Measurements from ENCODE around the gene ICOS. TPM values are rescaled to one million over a fixed set of nuclear protein-coding genes. Genes with fewer than 3 reads are reported as not detected.

Gene ICOS
- total and polyA plus RNA-seq, 4 donors, result 0.49 to 3.1 (median 0.76) TPM

GRCh38 chr2:203892207-203892606, 44.4 kb upstream of the ICOS start:
- no peak overlapping the region for H3K27ac ChIP-seq (ENCODE audit: low read depth in 1 of 2, low read length in 1 of 2)
- ATAC-seq (ENCODE audit: insufficient read depth, low FRiP score), result no peak
- DNase-seq, result no peak
- no peak overlapping the region for H3K9ac ChIP-seq (ENCODE audit: insufficient read depth in 1 of 2, low read length in 2 of 2)
- 79 to 96% methylated on average over 4 of the region's 4 CpGs for WGBS, 2 donors
- TF ChIP-seq CTCF (IDR thresholded peaks at IDR 0.05; ENCODE audit: control extremely low read depth, extremely low read depth), result no peak
- H3K27me3 ChIP-seq (ENCODE audit: control insufficient read depth in 3 of 3, insufficient read depth in 3 of 3, low read length in 2 of 3), result no peaks in the 10 kb centered on the region
- no peaks in the 10 kb centered on the region for H3K36me3 ChIP-seq (ENCODE audit: control insufficient read depth in 4 of 4, insufficient read depth in 4 of 4, low read length in 4 of 4)
- peaks cover 0 to 3% (median 0%) of the 10 kb centered on the region in 5 donors for H3K4me1 ChIP-seq (ENCODE audit: control insufficient read depth in 5 of 5, insufficient read depth in 5 of 5, low read length in 5 of 5)
- H3K9me3 ChIP-seq (ENCODE audit: control insufficient read depth in 4 of 4, insufficient read depth in 3 of 4, low read length in 3 of 4), result no peaks in the 10 kb centered on the region
- no peak overlapping the region for H3K4me3 ChIP-seq

GRCh38 chr2:203893401-203893800, 43.2 kb upstream of the ICOS start:
- Histone ChIP-seq H3K9me3 (ENCODE audit: control insufficient read depth in 4 of 4, insufficient read depth in 3 of 4, low read length in 3 of 4) (no peaks in the 10 kb centered on the region), H3K36me3 (ENCODE audit: control insufficient read depth in 4 of 4, insufficient read depth in 4 of 4, low read length in 4 of 4) (no peaks in the 10 kb centered on the region), H3K27me3 (ENCODE audit: control insufficient read depth in 3 of 3, insufficient read depth in 3 of 3, low read length in 2 of 3) (no peaks in the 10 kb centered on the region), H3K9ac (ENCODE audit: insufficient read depth in 1 of 2, low read length in 2 of 2) (no peak overlapping the region), H3K4me1 (ENCODE audit: control insufficient read depth in 5 of 5, insufficient read depth in 5 of 5, low read length in 5 of 5) (peaks cover 0 to 3% (median 3%) of the 10 kb centered on the region in 5 donors), H3K4me3 (no peak overlapping the region), H3K27ac (ENCODE audit: low read depth in 1 of 2, low read length in 1 of 2) (no peak overlapping the region)
- DNase-seq (peak; percentile 83 to 96 (median 92)), ATAC-seq (ENCODE audit: insufficient read depth, low FRiP score) (no peak)
- no peak for TF ChIP-seq CTCF (IDR thresholded peaks at IDR 0.05; ENCODE audit: control extremely low read depth, extremely low read depth)

- Histone ChIP-seq H3K4me3 (no peak overlapping the region), H3K27ac (ENCODE audit: low read depth in 1 of 2, low read length in 1 of 2) (no peak overlapping the region), H3K9ac (ENCODE audit: insufficient read depth in 1 of 2, low read length in 2 of 2) (no peak overlapping the region), H3K27me3 (ENCODE audit: control insufficient read depth in 3 of 3, insufficient read depth in 3 of 3, low read length in 2 of 3) (no peaks in the 10 kb centered on the region), H3K9me3 (ENCODE audit: control insufficient read depth in 4 of 4, insufficient read depth in 3 of 4, low read length in 3 of 4) (no peaks in the 10 kb centered on the region), H3K36me3 (ENCODE audit: control insufficient read depth in 4 of 4, insufficient read depth in 4 of 4, low read length in 4 of 4) (no peaks in the 10 kb centered on the region), H3K4me1 (ENCODE audit: control insufficient read depth in 5 of 5, insufficient read depth in 5 of 5, low read length in 5 of 5) (peaks cover 0 to 3% (median 3%) of the 10 kb centered on the region in 5 donors)
- TF ChIP-seq CTCF (IDR thresholded peaks at IDR 0.05; ENCODE audit: control extremely low read depth, extremely low read depth), result no peak
- DNase-seq (no peak), ATAC-seq (ENCODE audit: insufficient read depth, low FRiP score) (no peak)
- 84 to 95% methylated on average over 7 of the region's 7 CpGs for WGBS, 2 donors
Observed at GRCh38 chr2:203893840-203894239, 42.7 kb upstream of the ICOS start.

GRCh38 chr2:203894262-203894661, 42.3 kb upstream of the ICOS start:
- Histone ChIP-seq H3K27ac (ENCODE audit: low read depth in 1 of 2, low read length in 1 of 2) (no peak overlapping the region), H3K27me3 (ENCODE audit: control insufficient read depth in 3 of 3, insufficient read depth in 3 of 3, low read length in 2 of 3) (no peaks in the 10 kb centered on the region), H3K9me3 (ENCODE audit: control insufficient read depth in 4 of 4, insufficient read depth in 3 of 4, low read length in 3 of 4) (no peaks in the 10 kb centered on the region), H3K9ac (ENCODE audit: insufficient read depth in 1 of 2, low read length in 2 of 2) (no peak overlapping the region), H3K4me1 (ENCODE audit: control insufficient read depth in 5 of 5, insufficient read depth in 5 of 5, low read length in 5 of 5) (peaks cover 0 to 3% (median 3%) of the 10 kb centered on the region in 5 donors), H3K4me3 (no peak overlapping the region), H3K36me3 (ENCODE audit: control insufficient read depth in 4 of 4, insufficient read depth in 4 of 4, low read length in 4 of 4) (no peaks in the 10 kb centered on the region)
- DNase-seq, result no peak
- ATAC-seq (ENCODE audit: insufficient read depth, low FRiP score), result no peak
- TF ChIP-seq CTCF (IDR thresholded peaks at IDR 0.05; ENCODE audit: control extremely low read depth, extremely low read depth), result no peak
- 89 to 91% methylated on average over 1 of the region's 1 CpG for WGBS, 2 donors
